GM21619 (cell line): ENCODE results near the gene CHCHD6.
"Not testable (repeated sequence)": the region's sequence is repeated elsewhere in the genome, so short reads cannot be mapped to it uniquely, and the experiment has no call there.

Source experiments
- ATAC-seq: cut with Tn5 transposase; IDR thresholded peaks from one replicate; pipeline ENCODE4 v1.9.1; 2021; ENCODE audit not compliant: unreplicated experiment

The CHCHD6 gene

DNA sequence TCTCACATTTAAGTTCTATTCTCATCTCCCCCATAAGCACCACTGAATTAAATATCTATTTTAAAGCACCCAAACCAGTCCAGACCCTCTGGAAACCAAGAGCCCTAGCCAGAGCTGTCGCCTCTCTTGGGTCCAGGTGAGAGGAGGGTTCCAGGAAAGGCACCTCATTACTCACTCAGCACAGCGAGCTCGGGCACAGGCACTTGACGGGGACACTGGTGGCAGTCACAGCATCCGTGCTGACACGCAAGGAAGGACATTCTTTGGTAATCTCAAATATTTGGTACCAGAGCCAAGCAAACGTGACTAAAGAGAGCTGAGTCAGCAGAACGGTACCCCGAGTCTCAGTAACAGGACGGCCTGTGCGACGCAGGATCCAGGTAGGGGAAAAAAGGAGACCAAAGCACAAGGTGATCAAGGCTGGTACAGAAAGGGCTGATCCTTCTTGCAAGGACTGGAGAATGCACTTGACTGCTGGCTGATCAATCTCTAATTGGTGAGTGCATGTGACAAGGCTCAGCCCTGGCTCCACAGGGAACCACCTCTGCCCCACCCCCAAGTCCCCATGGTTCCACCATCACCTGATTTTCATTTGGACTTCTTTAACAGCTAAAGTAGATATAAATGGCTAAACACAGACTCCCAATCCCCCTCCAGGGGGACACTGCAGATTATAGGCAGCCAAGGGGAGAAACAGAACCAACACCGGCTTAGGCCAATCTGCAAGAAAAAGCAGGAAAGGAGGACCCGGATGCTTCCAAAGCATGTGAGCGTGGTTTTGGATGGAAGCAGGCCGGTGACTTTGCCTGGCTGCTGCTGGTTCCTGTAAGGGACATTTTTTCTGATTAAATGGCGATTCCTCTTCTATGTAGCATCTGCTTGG lies 61.4 kb downstream of the CHCHD6 start:
- ATAC-seq, result no peak

- no peak for ATAC-seq
Measured at GRCh38 chr3:126766653-126767052, 62.6 kb downstream of the CHCHD6 start.

DNA sequence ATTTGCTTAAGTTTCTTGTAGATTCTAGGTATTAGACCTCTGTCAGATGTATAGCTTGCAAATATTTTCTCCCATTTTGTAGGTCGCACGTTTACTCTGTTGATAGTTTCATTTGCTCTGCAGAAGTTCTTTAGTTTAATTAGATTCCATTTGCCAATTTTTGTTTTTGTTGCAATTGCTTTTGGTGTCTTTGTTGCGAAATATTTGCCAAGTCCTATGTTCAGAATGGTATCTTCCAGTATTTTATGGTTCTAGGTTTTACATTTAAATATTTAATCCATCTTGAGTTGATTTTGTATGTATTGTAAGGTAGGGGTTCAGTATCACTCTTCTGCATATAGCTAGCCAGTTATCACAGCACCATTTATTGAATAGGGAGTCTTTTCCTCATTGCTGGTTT lies 64.9 kb downstream of the CHCHD6 start:
- ATAC-seq, result no peak

GRCh38 chr3:126770096-126770495 lies 66.1 kb downstream of the CHCHD6 start:
- ATAC-seq, result no peak

DNA sequence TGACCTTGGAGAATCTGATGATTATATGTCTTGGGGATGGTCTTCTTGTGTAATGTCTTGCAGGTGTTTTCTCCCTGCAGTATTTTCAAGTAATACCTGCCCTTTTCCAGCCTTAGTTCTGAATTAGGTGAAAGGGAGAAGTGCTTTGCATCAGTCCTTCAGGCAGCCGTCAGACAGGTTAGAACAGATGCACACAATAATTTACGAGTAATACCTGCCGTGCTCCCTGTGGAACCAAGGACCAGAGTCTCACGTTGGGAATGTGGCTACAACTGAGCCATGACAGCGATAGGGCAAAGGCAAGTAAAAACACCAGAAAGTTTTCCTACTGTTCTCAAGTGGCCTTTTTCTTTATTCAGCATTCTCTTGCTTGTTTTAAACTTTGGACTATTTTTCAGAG lies 69.1 kb downstream of the CHCHD6 start:
- ATAC-seq, result no peak

- no peak for ATAC-seq
Measured at GRCh38 chr3:126773783-126774182, 69.7 kb downstream of the CHCHD6 start.

DNA sequence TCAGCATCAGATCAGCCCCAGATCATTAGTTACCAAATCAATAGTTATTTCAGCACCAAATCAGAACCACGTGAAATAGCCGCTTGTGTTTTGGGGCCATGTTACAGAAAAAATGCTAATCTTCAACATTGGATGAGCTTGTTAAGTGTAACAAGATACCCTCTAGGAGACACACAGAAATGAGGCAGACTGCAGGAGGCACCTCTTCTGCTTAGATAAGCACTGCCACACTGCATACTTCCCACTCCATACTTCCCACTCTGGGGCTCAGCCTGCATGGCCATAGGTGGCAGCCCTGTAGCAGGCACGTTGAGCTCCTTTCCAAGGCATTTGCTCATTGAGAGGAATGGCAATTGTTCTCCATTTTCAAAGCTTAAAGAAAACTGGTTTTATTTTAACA lies 73.3 kb downstream of the CHCHD6 start:
- ATAC-seq, result no peak

DNA sequence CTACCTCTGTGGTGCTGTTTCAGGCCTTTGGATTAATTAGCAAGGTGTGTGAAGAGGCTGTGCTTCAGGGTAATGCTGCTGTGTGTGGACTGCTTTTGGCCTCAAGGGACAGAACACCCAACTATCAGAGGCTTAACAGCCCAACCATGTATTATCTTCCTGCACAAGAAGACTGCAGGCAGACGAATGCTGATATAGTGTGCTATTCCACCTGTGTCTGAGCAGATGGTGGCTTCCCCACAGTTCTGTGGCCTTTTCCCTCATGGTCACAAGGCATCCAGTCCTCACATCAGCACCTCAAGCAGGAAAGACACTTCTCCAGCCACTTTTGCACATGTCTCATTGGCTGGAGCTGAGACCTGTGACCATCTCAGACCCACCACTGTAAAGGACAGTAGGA lies 76.6 kb downstream of the CHCHD6 start:
- no peak for ATAC-seq

DNA sequence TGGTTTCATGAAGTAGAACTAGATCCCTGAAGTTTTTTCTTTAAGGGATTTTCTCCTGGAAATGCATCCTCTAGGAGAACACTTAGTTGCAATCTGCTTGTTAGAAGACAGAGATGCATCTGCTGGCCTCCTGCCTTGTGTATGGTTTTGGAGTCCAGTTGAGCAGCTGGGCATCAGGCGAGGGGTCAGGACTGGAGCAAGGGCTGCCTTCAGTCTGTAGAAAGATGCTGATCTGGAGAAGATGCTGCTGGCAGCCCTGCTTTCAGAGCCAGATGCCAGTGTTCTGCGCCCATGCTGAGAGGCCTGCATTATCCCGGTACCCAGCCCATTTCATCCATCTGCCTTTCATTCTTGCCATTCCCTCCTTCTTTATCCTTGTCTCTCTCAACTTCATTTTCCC lies 77.4 kb downstream of the CHCHD6 start:
- no peak for ATAC-seq

- ATAC-seq, result no peak
Measured at GRCh38 chr3:126781889-126782491, 78.0 kb downstream of the CHCHD6 start.

- ATAC-seq, result no peak
Measured at GRCh38 chr3:126782536-126782935, 78.5 kb downstream of the CHCHD6 start.

- no peak for ATAC-seq
Measured at GRCh38 chr3:126784254-126784653, 80.2 kb downstream of the CHCHD6 start.

DNA sequence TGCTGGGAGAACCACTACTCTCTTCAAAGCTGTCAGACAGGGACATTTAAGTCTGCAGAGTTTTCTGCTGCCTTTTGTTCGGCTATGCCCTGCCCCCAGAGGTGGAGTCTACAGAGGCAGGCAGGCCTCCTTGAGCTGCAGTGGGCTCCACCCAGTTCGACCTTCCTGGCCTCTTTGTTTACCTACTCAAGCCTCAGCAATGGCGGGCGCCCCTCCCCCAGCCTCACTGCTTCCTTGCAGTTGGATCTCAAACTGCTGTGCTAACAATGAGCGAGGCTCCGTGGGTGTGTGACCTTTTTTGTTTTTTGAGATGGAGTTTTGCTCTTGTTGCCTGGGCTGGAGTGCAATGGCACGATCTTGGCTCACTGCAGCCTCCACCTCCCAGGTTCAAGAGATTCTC lies 87.3 kb downstream of the CHCHD6 start:
- ATAC-seq, result not testable (repeated sequence)

GRCh38 chr3:126792998-126793397 lies 89.0 kb downstream of the CHCHD6 start:
- no peak for ATAC-seq

GRCh38 chr3:126797563-126797962 lies 93.5 kb downstream of the CHCHD6 start:
- no peak for ATAC-seq

- no peak for ATAC-seq
Measured at GRCh38 chr3:126798521-126798920, 94.5 kb downstream of the CHCHD6 start.

- ATAC-seq, result no peak
Measured at GRCh38 chr3:126799099-126799498, 95.1 kb downstream of the CHCHD6 start.

DNA sequence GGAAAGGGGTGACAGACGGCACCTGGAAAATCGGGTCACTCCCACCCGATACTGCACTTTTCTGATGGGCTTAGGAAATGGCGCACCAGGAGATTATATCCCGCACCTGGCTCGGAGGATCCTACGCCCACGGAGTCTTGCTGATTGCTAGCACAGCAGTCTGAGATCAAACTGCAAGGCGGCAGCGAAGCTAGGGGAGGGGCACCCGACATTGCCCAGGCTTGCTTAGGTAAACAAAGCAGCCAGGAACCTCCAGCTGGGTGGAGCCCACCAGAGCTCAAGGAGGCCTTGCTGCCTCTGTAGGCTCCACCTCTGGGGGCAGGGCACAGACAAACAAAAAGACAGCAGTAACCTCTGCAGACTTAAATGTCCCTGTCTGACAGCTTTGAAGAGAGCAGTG lies 97.3 kb downstream of the CHCHD6 start:
- ATAC-seq, result not testable (repeated sequence)

DNA sequence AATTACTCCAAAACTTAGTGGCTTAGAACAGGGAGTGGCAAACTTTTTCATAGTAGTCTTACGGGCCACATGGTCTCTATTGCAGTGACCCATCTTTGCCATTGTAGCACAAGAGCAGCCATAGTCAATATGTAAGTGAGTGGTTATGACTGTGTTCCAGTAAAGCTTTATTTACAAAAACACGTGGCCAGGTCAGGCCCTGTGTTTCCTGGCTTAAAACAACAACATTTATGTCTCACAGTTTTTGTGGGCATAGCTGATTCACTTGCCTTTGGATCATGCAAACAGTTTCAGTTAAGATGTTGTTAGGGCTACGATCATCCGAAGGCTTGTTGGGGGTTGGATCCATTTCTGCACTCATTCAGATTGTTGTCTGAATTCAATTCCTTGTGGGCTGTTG lies 103.8 kb downstream of the CHCHD6 start:
- no peak for ATAC-seq

- ATAC-seq, result no peak
Measured at GRCh38 chr3:126811530-126811929, 107.5 kb downstream of the CHCHD6 start.

DNA sequence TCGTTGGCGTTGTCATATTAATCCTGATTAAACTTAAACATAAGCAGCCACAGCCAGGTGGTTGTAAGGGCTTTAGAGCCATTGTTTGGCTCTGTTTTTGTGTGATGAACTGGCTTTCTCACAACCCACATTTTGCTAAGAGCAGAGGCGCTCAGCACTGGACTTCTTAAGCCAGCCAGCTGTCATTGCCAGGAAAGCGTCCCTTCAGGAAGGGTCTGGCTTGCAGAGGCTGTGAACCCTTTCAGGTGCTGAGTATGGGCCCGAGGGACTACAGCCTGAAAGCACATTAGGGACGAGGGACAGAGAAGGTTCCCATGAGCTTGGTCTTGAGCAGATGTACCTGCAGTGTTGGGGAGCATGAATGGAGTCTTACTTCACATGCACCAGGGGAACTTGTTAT lies 112.3 kb downstream of the CHCHD6 start:
- ATAC-seq, result no peak

- no peak for ATAC-seq
Measured at GRCh38 chr3:126816986-126817777, 113.1 kb downstream of the CHCHD6 start.
